IPS DF 19.7 (cell line): ENCODE results near the gene C1orf87.

Experiments
- DNase-seq: peaks from one replicate; pipeline ENCODE4 v3.0.0-alpha.2; 2013; ENCODE audit warnings: low read depth, low spot score

Gene C1orf87

GRCh38 chr1:60073605-60074278 is at the start of gene C1orf87:
Gene C1orf87, minus strand, starts transcription at chr1:60073770. Its CDS starts 1,127 bp downstream, at chr1:60072643.
- DNase-seq: peak; percentile 28

- DNase-seq: no peak
These were observed 44.5 kb upstream of the C1orf87 start for GRCh38 chr1:60118085-60118484.

- DNase-seq: no peak
These were observed 41.3 kb upstream of the C1orf87 start for GRCh38 chr1:60114745-60115318.

- no peak for DNase-seq
These were observed 40.0 kb upstream of the C1orf87 start for GRCh38 chr1:60113596-60113995.

GRCh38 chr1:60113028-60113427 is 39.5 kb upstream of the C1orf87 start:
- DNase-seq: no peak

- no peak for DNase-seq
These were observed 38.1 kb upstream of the C1orf87 start for GRCh38 chr1:60111716-60112115.

- no peak for DNase-seq
These were observed 37.5 kb upstream of the C1orf87 start for GRCh38 chr1:60111118-60111517.

GRCh38 chr1:60108196-60108595 is 34.6 kb upstream of the C1orf87 start:
- DNase-seq: no peak

- DNase-seq: no peak
These were observed 29.6 kb upstream of the C1orf87 start for GRCh38 chr1:60103186-60103585.

- DNase-seq: no peak
These were observed 28.9 kb upstream of the C1orf87 start for GRCh38 chr1:60102267-60103061.

GRCh38 chr1:60101516-60101915 is 27.9 kb upstream of the C1orf87 start:
- DNase-seq: no peak

- no peak for DNase-seq
These were observed 17.7 kb upstream of the C1orf87 start for GRCh38 chr1:60091195-60091715.

- DNase-seq: no peak
These were observed 17.1 kb upstream of the C1orf87 start for GRCh38 chr1:60090655-60091054.

- DNase-seq: no peak
These were observed 15.1 kb upstream of the C1orf87 start for GRCh38 chr1:60088620-60089155.

- no peak for DNase-seq
These were observed 14.1 kb upstream of the C1orf87 start for GRCh38 chr1:60087681-60088080.

GRCh38 chr1:60078182-60078581 is 4.6 kb upstream of the C1orf87 start:
- DNase-seq: no peak

- no peak for DNase-seq
These were observed 2.3 kb downstream of the C1orf87 start for GRCh38 chr1:60071296-60071695.

GRCh38 chr1:60069691-60070090 is 3.9 kb downstream of the C1orf87 start:
- DNase-seq: no peak

GRCh38 chr1:60068393-60069045 is 5.1 kb downstream of the C1orf87 start:
- no peak for DNase-seq

GRCh38 chr1:60066001-60066400 is 7.6 kb downstream of the C1orf87 start:
- no peak for DNase-seq

GRCh38 chr1:60065199-60065598 is 8.4 kb downstream of the C1orf87 start:
- no peak for DNase-seq

- DNase-seq: no peak
These were observed 10.0 kb downstream of the C1orf87 start for GRCh38 chr1:60063561-60063960.
